GM19239 (cell line): Measurements from ENCODE around the gene METRNL.
"Not testable (repeated sequence)": the region's sequence is repeated elsewhere in the genome, so short reads cannot be mapped to it uniquely, and the experiment has no call there.

ENCODE experiments used
- DNase-seq: peaks from one replicate; pipeline ENCODE4 v3.0.0; 2011; ENCODE audit warnings: low spot score; ENCODE audit not compliant: insufficient read length
- FAIRE-seq: peaks from 2 replicates; lab custom pipeline; 2011; peaks lifted over from hg19 to GRCh38; lab: Jason Lieb, UNC

METRNL gene

DNA sequence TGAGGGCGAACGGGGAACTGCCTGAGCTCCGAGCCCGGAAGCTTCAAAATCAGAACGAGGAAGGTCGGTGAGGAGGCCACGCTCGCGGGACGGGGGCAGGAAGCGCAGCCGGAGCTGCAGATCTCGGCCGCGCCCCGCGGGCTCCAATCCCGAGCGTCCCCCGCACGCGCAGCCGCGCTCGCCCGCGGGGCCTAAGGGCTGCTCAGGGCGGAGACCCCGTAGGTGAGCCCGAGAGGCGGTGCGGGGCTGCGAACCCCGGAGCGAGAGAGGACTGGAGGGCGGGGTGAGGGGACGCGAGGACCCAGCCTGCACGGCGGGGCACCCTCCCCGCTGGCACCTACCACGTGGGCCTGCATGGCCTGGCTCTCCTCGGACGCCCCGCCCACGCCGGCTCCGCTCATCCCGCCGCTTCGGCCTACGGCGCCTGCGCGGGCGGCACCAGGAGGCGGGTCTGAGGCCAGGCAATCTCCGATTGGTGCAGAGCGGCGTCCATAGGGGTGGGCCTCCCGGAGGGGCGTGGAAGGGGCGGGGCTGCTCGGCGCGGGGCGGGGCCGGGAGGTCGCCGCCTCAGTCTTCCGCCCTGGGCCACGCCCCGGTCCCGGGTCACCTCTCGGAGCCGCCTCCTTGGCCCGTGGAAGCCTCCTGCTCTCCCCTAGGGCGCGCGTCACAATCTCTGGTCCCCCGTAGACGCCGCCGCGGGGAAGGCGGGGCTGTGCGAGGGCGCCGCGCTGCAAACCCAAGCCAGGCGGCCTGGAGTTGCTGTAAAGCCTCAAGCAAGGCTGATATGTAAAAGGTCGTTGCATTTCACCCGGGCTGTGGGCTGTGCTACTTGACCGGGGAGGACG lies 27.8 kb upstream of the METRNL start:
- FAIRE-seq = peak; percentile 94
- DNase-seq = peak; percentile 95

DNA sequence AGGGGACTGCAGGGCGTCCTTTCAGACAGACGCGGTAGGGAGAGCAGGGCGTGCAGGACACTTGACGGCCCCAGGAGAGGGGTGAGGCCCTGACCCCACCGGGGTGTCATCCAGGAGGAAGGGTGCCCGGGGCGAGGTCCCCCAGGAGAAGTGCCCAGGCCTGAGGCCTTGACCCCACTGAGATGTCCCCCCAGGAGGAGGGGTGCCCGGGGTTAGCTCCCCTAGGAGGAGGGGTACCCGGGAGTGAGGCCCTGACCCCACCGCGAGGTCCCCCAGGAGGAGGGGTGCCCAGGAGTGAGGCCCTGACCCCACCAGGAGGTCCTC lies 27.2 kb upstream of the METRNL start:
- FAIRE-seq = no peak
- DNase-seq = no peak

DNA sequence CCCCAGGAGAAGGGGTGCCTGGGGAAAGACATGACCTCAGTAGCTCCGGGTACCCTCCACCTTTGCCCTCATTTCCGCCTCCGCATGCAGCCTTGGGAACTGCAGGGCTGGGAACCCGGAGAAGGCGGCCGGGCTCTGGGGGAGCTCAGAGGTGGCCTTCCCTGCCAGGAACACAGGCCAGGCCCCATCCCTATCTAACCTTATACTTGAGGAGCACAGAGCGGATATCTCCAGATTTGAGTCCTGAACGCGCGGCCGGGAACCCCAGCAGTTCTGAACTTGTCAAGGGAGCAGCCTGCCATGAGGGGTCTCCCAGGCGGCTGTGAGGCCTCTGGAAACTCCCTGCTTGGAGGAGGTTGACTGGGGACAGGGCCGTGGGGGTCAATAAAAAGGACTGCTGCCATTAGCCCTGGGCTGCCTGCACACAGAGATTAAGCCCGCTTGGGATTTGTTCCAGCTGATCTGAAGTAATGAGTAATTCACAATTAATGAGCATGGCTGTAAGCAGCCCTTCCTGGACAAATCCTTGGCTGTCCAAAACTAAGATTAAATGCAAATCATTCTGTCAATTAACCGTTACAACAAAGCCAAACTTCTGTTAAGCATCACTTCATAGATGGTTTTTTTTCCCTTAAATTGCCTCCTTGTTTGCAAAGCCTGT lies 26.3 kb upstream of the METRNL start:
- no peak for DNase-seq
- FAIRE-seq = no peak

DNA sequence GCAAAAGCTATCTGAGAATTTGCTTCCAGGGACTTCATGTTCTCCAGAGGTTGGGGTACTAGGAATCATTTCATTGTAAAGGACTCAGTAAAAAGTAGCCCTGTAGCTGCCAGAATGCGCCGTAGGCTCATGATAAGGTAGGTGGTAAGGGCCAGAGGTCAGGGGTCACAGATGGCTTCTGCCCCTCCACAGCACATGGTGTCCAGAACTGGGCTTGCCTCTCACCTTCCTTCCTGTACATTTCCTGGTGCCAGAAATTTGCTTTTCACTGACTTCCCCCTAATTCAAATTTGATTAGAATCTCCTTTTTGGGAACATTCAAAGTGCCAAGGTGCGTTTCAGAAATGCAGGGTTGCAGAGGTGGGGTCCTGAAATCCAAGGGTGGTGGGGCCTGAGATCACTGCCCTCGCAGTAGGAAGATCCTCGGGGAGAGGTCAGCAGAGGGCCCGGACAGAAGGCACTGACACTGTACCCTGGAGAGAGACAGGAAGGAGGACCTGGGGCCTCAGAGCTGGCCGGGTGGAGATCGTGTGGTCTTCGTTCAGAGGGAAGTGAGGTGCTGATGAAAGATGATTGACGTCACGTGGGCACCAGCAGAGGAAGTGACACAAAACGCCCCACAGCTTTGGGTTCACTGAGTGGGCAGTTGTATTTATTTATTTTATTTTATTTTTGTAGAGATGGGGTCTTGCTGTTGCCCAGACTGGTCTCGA lies 25.5 kb upstream of the METRNL start:
- FAIRE-seq = no peak
- no peak for DNase-seq

DNA sequence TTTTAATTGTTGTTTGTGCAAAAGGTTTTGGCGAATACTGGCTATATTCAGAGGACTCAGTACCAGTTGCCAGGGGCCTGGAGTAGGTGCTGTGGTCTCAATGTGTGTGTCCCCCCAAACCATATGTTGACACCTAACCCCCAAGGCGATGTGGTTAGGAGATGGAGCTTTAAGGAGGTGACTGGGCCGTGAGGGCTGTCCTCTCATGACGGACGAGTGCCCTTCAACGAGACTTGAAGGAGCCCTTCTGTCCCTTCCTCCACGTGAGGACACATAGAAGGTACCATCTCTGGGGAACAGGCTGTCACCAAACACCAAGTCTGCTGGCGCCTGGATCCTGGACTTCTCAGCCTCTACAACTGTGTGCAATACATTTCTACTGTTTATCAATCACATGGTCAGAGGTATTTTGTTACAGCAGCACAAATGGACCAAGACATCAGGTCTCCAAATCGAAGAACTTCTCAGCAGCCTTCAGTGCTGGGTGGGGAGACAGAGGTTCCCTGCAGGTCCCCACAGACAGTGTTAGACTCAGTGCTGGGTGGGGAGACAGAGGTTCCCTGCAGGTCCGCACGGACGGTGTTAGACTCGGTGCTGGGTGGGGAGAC lies 24.8 kb upstream of the METRNL start:
- DNase-seq = no peak
- no peak for FAIRE-seq

DNA sequence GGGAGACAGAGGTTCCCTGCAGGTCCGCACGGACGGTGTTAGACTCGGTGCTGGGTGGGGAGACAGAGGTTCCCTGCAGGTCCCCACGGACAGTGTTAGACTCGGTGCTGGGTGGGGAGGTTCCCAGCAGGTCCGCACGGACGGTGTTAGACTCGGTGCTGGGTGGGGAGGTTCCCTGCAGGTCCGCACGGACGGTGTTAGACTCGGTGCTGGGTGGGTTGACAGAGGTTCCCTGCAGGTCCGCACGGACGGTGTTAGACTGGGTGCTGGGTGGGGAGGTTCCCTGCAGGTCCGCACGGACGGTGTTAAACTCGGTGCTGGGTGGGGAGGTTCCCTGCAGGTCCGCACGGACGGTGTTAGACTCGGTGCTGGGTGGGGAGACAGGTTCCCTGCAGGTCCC lies 24.2 kb upstream of the METRNL start:
- not testable (repeated sequence) for FAIRE-seq, DNase-seq

DNA sequence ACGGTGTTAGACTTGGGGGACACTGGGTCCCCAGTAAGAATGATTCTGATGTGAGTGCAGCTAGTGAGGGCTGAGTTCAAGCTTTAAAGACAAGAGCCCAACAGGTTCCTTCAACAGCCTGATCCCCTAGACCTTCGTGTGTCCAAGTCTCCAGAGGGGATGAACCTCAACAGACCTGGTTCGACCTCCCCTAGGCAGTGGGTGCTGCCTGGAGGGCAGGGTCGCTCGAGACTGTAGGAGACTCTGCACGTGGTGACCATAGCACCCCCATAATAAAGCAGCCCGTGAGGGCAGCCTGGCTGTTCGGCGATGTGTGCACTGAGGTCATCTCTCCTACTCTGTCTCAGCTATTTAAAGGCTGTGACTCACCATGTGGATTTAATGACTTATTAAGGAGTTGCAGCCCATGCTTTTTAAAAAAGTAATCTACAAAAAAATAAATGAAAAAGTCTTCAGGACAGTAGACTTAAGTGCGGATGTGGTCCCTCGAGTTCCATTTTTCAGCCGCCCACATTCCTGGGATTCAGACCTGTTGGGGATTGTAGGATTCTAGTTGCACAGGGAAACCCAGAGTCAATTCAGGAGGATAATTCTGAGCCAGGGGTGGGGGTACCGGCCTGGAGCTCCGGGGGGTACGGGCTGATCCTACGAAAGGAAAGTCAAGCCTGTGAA lies 23.4 kb upstream of the METRNL start:
- FAIRE-seq = no peak
- no peak for DNase-seq

DNA sequence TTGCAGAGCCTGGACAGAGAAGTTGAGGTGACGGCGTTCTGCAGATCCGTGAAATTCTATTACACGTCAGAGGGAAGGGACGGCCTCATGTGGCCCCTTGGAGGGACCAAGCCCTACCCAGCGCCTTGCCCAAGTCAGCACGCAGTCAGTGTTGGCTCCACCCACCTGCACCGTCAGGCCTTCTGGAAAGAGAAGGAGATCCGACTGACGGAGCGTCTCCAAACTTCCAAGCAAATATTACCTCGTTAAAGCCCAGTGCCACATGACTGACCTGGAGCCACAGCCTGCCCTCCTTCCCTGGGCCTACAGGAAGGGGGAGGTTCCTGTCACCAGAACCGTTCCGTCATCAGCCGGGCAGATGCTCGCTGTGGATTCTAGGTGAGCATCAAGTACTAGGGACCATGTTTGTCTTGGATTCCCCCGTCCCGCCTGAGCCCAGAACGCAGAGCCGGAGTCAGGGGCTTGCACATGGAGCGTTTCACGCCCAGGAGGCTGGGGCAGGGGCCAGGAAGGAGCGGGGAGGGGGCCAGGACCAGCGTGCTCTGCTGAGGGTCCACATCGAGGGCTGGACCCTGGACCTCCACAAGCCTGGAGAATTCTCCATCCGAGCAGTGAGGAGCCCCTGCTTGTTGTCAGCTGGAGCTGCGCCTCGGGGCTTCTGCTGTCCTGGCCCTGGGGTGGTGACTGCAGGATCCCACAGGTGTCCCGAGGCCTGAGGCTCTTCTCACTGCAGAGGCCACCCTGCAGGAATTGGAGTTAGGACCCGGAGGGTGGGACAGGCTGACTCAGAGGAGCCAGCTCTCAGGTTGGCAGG lies 22.6 kb upstream of the METRNL start:
- no peak for DNase-seq

DNA sequence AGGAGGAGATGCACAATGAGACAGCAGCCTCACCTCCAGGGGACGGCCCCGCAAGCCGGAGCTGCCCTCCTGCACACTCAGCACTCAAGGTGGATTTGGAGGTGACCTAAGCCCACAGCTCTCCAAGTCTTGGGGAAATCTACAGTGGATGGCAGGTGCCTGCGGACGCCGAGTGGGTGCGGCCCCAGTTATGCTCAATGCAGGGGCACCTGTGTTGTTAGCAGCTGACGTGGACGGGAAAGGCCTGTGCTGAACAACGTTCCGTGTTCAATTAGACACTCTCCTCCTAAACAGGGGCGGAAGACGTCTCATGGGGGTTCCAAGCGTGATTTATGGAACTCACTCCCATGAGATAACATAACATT lies 22.0 kb upstream of the METRNL start:
- DNase-seq = no peak
- no peak for FAIRE-seq

More for the DNA sequence above, 22.6 kb upstream of the METRNL start:
- no peak for FAIRE-seq

DNA sequence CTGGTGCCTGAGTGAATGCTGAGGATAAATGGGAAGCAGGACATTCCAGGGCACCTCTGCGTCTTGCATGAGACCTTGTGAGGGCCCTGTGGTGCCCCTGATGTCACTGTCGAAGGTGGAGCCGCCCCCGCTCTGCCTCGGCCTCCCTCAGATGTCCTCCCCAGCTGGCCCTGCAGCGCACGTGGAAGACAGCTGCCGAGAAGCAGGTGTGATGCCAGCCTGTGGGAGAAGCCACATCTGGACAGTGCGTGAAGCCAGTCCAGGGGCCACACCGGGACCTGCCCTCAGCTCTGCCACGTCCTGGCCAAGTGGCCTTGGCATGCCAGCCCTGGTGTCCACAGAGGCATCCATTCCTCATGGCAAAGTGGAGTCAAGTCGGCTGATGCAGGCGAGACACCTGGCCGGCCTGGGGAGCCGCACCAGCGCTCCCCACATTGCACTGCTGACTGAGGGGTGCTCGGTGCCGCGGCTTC lies 21.6 kb upstream of the METRNL start:
- DNase-seq (no peak), FAIRE-seq (no peak)

DNA sequence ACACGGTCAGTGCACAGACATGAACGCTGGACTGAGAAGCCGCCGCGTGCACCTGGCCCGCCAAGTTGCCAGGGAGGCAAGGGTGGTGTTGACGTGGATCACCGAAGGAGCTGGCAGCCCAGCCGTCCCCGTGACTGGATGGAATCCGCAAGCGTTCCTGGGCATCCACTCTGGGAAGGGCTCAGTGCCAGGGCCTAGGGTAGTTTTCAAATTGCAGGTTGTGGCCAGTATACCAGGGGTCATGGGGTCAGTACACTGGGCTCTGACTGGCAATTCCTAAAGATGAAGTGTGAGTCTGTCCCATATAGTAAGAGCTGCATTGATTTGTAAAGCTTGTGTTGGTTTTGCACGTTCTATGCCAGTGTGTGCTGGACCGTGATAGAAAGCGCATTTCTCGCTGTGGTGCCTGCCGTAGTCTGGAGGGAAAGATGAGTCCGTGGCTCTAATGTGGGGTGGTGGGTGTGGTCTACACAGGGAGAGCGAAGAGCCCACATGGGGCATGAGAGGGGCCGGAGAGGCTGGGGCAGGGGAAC lies 21.1 kb upstream of the METRNL start:
- FAIRE-seq (no peak), DNase-seq (no peak)

DNA sequence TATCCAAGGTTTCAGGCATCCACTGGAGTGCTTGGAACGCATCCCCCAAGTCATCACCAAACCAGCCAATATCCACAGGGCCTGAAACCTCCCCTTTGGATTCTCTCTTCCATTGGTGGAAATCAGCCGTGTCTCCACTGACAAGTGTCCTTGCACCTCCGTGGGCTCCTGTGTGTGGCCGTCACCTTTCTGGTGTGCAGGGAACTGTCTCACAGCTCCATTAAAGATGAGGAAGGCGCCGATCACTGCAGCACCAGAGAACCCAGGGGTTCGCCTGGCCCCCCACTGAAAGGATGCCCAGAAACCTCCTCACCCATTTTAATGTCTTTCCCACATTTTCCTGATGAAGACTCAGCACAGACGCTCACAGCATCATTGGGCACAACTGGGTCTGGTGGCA lies 17.8 kb upstream of the METRNL start:
- DNase-seq = no peak
- no peak for FAIRE-seq

DNA sequence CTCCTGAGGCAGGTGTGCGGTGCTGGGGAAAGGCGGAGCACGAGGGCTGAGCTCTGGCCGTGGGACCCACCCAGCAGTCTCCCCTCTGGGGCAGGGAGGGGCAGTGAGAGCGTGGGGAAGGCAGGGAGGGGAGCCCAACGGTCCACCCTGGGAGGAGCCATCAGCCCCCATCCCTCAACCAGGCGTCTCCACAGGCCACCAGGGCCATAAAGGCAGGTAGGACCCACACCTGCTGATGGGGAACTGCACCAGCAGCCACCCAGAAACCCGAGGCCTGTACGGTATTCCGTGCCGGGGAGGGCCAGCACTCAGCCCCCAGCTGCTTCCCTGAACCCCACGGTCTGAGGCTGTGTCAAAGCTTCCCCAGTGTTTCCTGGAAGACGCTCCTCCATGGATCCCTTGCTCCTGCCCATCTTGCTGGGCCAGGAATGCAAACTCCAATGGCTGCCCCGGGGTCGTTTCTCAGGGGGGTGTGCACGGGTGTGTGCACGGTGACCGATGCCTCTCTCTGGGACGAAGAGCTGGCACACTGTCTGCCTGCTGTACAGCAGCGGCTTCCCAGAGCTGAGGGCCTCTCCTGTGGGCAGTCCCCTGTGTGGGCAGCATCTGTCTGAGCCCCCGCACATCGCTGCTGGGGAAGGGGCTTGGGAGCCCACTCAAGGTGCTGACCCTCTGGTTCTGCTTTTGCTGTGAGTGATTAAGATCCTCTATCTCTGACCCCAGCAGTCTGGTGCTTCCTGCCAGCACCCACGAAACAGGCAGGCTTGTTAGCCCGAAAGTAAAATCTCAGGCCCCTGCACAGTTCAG lies 17.2 kb upstream of the METRNL start:
- FAIRE-seq = no peak

DNA sequence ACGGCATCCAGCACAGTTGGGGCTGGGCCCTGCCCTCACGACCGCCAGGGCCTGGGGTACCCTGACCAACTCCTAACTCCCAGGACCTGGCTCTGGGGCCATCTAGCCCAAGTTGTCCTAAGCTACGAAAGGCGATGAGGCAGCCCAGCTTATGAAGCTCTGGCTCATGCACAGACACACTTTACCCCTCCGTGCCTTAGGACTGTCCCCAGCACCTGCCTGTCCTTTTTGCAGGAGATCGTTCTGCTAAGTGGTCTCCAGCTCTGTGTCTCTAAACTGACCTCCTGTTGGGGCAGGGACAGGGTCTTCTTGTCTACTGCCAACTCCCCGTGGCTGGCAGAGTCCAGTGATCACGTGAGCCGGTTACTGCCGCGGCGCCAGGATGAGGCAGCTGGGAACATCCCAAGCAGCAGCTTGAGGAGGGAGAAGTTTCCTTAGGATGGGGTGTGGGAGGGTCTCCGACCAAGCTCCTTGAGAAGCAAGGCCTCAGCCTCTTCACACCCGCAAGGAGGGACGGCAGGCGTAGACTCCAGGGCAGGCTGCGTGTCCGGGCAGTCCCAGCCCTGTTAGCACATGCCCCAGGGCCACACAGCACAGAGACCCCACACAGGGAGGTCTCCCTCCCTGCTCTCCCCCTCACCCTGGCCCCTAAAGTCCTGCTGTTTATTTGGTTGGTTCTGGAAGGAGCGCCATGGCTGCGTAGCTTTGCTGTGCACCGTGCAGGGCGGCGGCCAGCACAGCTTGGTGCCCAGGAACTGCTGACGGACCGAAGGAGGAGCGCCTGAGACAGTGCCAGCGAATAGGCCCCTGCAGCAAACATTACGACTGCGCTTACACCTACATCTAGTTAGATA lies 16.4 kb upstream of the METRNL start:
- no peak for FAIRE-seq

More for the DNA sequence above, 17.2 kb upstream of the METRNL start:
- no peak for DNase-seq

DNA sequence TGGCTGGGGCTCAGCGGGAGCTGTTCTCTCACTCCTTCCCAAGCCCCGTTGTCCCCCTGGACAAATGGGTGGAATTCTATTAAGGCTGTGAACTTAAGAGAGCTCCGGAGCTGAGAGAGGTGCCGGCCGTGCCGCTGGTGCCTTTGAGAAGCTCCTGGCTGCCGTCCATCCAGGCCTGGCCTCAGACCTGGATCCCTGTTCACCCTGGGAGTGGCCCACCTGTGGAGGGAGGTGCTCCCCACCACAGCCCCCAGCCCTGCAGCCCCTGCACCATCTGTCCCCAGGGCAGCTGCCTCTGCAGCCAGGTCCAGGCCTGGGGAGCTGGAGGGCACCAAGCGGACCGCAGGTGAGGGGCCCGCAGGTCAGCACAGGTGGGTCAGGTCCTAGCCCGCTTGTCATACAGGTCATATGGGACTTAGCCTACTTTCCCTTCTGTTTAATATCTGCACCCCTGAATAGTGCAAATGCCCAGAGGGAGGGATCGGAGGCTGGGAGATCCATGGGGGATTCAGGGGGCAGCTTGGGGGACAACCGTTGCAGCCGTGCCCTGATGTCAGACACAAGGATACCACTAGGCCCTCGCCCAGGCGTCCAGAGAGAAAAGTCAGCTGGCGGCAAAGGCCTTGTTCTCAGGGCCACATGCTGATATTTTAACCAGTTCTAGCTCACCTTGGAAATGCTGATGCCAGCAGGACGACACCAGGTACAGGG lies 15.2 kb upstream of the METRNL start:
- no peak for DNase-seq
- no peak for FAIRE-seq

More for the DNA sequence above, 16.4 kb upstream of the METRNL start:
- no peak for DNase-seq

DNA sequence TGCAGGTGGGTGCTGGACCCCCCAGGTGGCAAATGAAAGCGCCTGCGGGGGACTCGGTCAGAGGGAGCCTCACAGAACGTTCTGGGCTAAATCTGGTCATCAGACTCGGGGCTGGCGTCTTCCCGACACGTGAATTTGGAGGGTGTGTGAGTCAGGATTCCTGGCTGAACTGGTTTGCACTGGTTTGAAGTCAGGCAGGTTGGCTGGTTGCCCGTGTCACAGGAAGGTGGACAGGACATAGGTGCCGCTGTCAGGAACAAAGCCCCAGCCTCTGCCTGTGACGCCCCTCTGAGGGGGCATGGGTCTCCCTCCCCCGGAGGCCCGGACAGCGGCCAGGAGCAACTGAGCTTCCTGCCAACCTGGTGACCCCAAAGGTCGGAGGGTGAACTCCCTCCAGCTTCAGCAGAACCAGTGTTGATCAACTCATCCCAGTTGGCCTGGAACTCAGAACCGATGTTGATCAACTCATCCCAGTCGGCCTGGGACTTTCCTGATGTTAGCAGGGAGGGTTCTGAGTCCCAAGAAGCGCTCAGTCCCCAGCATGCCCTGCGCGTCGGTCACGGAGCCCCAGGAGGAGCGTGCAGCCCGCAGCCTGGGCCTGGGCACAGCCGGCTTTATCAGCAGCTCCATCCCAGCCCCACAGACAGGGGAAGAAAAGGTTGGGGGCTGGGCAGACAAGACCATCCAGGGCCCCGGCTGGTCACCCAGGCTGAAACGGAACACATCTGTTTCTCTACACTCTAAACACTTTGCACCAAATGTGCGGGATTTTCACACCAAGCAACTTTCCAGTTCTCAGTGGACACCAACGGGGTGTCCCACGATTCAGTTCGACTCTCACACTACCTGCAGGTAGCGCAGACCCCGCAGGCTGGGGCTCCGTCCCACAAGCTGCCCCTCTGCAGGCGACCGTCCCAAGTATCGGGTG lies 14.4 kb upstream of the METRNL start:
- DNase-seq (no peak), FAIRE-seq (no peak)
